ENCODE data around the gene DNAAF5.

Gene DNAAF5

DNA sequence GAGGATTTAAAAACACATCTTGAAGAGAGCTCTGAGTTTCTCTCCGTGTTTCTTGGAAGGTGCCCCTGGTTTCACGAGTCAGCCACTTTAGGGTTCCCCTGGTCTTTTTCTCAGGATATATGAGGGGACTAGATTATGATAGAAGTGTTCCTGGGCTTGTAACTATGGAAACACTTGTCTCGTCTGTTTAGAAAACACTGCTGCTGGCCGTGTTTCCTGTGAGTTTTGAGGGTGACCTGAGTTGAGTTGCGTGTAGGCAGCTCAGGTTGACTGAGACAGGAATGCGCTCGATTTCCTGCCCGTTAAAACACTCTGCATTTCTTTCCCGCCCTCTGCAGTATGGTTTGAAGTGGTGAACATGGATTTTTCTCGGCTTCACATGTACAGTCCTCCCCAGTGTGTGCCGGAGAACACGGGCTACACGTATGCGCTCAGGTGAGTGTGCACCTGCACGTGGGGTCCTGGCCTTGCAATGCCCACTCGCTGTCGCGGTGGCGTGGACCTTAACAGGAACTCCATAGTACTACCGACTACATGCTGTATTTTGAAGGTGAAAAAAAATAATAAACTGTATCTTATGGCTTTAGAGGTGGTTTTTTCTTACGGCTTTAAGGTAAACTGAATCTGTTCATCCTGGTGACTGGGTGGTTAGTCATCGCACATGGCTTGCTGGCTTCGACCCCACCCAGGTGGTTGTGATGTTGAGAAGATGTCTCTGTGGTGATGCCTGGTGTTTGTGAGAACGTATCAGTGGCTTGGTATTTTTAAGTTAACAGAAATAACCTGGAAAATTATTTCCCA, 105.9 kb downstream of the DNAAF5 start, which contains the start of gene SUN1:
SUN1 (plus strand) TSS at position 310 of the 801 bp plus-strand sequence; CDS start at position 359, 49 bp downstream.
- peak; percentile 93 for FAIRE-seq
- peak; percentile 81 for DNase-seq (ENCODE audit: low spot score)

DNA sequence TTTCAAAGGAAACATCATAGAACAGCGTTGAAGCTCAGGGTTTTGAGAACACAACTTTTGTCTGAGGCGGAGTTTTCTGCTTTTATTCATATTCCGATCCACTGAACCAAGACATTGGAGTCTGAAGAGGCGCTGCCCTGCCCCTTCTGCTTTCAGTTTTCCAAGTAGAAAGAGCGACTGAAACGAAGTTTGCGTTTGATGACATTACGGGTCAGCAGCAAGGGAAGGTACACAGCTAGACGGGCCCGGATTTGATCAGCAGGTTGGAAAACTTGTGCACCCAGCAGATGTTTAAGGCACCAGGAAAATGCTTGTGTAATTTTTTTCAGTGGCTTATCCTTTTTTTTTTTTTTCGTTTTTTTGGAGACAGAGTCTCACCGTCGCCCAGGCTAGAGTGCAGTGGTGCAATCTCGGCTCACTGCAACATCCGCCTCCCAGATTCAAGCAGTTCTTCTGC, 106.5 kb downstream of the DNAAF5 start:
- FAIRE-seq: no peak

DNA sequence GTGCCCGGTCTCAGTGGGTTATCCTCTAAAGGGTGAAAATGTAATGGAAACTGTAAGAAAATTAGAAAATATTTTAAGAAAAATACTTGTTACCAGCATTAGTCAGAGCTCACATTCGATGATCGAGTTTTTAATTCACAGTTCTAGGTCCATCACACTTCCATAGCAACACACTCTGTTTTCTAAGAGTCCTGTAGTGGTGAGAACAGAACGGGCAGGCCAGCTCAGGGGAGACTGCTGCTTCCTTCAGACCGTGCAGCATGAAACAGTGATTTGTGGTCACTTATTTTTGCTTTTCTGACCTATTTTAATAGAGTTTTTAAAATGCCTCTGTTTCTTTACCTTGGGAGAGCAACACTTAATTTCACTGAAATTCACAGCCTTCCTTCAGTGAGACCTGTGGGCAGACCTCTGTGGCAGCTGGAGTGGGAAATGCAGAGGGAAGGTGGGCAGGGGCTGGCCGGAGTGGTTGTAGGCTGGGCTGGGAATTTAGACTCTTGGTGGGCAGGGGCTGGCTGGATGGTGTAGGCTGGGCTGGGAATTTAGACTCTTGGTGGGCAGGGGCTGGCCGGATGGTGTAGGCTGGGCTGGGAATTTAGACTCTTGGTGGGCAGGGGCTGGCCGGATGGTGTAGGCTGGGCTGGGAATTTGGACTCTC, 107.2 kb downstream of the DNAAF5 start:
- no peak for DNase-seq (ENCODE audit: low spot score)
- peak; percentile 53 for FAIRE-seq

More for the DNA sequence above, 106.5 kb downstream of the DNAAF5 start:
- DNase-seq (ENCODE audit: low spot score): no peak

DNA sequence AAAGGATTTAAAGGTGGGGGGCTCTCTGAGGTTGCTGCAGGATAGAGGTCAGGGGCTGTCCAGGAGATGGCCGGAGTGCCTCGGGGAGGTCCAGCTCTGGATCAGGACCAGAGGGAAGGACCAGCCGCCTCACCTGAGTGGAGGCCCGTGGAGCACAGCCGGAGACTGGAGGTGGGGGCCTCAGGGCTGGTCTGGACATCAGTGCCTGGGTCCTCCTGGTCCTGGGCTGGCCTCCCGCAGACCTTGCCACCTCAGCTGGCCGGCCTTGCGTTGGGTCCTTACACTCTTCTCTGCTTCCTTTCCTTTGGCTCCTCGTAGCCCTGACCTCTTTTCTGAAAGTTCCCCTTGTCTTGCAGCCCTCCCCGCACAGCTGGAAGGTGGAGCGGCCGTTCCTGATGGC, 107.8 kb downstream of the DNAAF5 start:
- no peak for DNase-seq (ENCODE audit: low spot score)
- FAIRE-seq: no peak

DNA sequence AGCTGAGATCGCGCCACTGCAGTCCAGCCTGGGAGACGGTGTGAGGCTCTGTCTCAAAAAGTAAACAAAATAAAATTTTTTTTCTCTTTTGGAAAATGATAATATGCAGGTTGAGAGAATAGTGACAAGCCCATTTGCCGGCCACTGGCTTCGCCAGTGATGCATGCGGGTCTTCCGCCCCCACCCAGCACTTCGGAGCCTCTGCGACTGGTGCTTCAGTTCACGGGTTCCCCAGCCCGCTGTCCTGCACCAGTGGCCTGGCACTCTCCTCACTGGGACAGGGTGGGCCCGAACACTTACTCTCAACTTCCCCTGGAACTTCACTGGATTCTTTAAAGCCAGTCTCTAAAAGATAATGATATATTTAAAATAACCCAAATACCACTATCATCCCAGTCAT, 108.5 kb downstream of the DNAAF5 start:
- no peak for FAIRE-seq
- no peak for DNase-seq (ENCODE audit: low spot score)

DNA sequence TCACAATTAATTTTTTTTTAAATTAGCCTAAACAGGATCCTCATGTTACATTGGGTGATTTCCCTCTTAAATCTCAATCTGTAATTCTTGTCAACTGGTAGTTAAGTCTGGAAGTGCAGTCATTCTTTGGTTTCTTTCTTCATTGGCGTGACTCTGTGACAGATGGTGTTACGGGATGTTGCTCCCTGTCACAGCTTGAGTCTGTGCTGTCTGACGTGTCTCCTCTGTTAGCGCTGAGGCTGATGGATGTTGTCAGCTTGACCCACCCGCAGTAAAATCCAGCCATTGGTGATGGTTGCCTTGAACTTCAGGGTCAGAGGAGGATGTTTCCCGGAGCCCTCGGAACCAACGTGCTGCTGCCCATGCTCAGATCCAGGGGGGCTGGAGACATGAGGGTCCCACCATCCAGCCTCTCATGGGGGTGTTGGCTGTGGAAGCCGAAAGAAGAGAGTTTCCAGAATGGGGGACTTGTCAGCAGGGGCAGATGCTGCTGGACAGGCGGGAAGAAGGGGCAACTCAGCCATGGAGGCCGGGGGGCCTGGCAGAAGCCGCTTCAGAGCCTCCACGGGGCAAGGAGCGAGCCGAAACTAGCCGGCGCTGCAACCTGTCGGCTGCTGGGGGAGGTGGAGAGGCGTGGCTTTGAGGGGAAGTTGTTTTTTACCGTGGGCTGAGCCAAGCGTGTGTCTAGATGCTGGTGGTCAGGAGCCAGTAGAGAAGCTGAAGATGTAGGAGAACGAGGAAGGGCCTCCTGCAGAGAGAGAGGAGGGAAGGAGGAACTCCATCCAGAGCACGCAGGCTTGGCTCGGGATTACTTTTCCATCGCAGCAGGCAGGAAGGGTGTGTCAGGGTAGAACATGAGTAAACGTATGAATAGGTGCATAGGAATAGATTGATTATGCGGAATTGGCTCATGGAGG, 109.2 kb downstream of the DNAAF5 start:
- FAIRE-seq (peak; percentile 63), DNase-seq (ENCODE audit: low spot score) (no peak)

Measured in urothelium cell line (cell line).